Fibroblast of skin of left biceps (primary cell): Measurements from ENCODE around the gene PSMD7.
A peak's percentile ranks its signal among the peaks of the same experiment; 100 is the strongest.

Experiments
- DNase-seq, 2 experiments: peaks; one replicate each; pipeline ENCODE4 v3.0.0-alpha.2; 2013; ENCODE audit warnings: low read depth in 2 of 2

Gene PSMD7

DNA sequence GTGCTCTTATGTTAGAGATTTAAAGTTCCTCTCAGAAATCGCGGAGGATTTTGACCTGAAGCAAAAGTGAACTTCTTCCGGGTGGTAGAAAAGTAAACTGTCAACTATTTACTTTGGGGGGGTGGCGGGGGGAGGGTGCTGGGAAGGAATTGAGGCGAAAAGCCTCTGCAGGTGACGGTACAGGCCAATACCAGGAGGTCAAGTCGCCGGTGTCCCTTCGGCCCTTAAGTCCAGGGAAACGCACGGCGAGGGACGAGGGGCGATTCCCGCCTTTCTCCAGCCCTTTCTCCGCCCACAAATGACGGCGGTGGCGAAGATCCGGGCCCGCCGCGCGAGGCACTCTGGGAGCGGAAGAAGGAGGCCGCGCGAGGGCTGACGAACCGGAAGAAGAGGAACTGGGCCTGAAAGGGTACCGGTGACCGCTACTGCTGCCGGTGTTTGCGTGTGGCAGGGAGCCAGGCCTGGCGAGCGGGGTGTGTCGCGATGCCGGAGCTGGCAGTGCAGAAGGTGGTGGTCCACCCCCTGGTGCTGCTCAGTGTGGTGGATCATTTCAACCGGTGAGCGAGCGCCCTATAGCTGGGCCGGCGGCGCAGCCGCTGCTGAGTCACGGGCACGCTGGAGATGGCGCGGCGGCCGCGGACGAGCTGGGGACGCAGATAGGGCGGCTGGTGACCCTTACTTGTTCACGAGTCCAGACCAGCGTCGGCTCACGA, at the start of gene PSMD7:
Gene PSMD7 (plus strand): TSS at position 383 of the 713 bp plus-strand sequence. CDS start 101 bp downstream, at position 484.
- peak; percentile 65 to 68 for DNase-seq

DNA sequence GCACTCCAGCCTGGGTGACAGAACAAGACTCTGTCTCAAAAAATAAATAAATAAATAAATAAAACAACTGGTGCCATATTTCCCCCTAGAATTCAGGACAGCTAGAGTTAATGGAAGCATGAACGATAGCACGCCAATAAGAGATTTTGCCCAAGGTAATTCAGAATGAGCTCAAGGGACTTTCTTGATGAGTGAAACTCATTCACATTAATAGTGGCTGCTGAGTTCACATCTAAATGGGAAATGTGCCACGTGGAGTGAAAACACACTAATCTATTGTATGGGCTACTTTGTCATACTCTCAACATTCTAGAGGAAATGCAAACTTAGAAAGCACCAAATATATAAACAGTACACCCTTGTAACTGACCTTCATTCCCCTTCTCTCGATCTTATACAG, 47.4 kb upstream of the PSMD7 start:
- DNase-seq = no peak

DNA sequence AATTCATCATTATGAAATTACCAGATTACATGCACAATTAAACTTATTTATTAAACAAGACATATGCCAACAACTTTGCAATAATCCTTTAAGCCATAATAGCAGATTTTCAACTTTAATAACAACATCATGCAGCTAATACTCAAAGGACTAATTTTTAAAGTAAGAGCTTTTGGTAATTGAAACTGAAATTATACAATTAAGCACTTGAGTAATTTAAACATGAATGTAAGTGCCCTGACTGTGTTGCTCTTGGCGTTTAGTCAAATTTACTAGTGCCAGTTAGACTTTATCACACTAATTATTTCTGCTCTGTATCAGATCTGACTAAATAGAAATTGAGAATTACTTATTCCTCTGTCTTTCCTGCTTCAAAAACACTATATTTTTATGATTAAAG, 46.8 kb upstream of the PSMD7 start:
- no peak for DNase-seq

DNA sequence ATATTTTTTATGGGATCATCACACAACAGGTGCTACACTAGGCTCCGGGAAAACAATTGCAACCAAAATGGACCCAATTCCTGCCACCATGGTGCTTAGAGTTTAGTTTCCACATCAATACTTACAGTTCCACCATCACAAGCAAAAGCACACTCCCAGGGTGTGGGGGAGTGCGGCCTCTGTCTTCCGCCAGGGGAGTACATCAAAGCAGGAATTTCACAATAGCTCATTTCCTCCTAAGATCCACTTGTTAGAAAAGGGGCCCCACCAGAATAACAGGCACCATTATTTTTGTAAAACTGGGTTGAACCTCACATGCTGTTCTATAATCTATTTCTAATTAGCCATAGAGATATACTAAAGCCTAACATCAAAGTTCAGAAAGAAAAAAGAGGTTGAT, 44.3 kb upstream of the PSMD7 start:
- no peak for DNase-seq

GRCh38 chr16:74253161-74253938, 43.3 kb upstream of the PSMD7 start:
- no peak for DNase-seq

GRCh38 chr16:74257061-74257460, 39.6 kb upstream of the PSMD7 start:
- no peak for DNase-seq

GRCh38 chr16:74261068-74261467, 35.5 kb upstream of the PSMD7 start:
- no peak for DNase-seq

- DNase-seq = no peak
Observed at GRCh38 chr16:74264811-74265210, 31.8 kb upstream of the PSMD7 start.

- DNase-seq = no peak
Observed at GRCh38 chr16:74268372-74268782, 28.2 kb upstream of the PSMD7 start.

DNA sequence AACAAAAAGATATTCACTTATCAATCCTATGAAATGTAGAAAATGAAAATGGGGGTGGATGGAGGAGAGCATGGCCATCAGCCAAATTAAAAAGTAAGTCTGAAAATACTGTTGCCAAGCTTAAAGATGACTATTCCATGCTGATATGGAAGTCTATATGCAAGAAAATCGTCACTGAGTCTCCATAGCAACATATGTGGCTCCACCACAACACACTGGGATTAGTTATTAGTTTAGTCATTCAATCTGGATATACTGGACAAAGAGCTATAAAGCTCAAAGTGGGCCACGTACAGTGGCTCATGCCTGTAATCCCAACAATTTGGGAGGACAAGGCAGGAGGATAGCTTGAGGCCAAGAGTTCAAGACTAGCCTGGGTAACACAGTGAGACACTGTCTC, 24.7 kb upstream of the PSMD7 start:
- DNase-seq = no peak

GRCh38 chr16:74275031-74275636, 21.5 kb upstream of the PSMD7 start:
- DNase-seq = no peak

- DNase-seq = no peak
Observed at GRCh38 chr16:74275711-74276110, 20.9 kb upstream of the PSMD7 start.

GRCh38 chr16:74277974-74278373, 18.6 kb upstream of the PSMD7 start:
- DNase-seq = no peak

DNA sequence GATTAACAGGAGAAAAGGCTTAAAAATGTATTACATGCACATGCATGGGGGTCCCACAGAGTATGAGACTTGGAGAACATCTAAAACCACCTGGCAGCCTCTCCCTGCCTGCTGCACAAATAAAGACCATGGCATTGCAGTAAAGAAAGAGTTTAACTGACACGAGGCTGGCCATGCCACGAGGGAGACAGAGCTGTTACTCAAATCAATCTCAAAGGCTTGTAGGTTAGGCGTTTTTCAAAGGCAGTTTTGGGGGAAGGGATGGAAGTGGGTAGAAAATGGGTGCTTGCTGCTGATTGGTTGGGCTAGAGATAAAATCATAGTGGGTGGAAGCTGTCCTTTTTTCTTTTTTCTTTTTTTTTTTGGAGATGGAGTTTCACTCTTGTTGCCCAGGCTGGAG, 17.3 kb upstream of the PSMD7 start:
- no peak for DNase-seq

DNA sequence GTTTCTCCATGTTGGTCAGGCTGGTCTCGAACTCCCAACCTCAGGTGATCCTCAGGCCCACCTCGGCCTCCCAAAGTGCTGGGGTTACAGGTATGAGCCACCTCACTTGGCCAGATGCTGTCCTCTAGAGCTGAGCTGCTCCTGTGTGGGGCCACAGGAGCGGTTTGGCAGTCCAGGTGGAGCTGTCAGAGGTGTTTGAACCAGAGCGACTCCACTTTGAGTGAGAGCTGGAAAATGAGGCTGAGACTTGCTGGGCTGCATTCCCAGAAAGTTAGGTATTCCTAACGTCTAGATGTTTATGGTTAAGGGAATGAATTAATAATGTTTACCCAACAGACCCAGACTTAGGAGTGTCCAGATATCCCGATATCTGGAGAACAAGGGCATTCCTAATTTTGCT, 16.8 kb upstream of the PSMD7 start:
- DNase-seq = no peak

DNA sequence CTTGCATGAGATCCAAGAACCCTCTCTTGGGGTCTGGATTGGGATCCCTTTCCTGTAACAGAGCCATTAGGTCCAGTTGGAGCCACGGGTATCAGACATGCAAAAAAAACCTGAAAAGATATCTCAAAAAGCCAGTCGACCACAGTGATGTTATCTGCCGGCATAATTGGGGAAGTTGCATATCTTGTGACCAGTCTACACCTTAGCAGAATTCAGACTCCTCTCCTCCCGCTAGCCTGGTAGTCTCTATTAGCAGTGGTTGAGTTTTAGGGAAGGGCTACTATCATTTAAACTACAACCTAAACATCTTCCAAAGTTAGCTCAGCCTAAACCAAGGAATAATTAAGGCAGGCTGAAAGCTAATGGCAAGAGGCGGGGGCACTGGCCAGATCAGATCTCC, 16.2 kb upstream of the PSMD7 start:
- DNase-seq = no peak

- no peak for DNase-seq
Observed at GRCh38 chr16:74281300-74281699, 15.3 kb upstream of the PSMD7 start.

- DNase-seq = no peak
Observed at GRCh38 chr16:74283716-74284115, 12.9 kb upstream of the PSMD7 start.

DNA sequence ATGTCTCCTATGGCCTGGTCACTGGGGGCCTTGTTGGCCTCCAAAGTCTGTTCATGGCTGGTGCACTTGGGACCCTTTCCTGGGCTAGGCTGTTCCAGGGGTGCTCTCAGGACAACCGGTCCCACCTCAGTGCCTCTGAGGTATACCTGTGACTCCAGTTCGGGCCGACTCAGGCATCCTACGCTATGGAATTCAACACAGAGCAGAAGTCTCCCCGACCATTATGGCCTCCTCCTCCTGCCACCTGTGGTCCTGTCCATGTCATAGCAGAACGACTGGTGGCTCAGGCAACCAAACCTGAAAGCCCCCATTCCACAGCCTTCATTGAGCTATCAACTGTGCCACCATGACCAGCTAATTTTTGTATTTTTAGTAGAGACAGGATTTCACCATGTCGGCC, 8.5 kb upstream of the PSMD7 start:
- no peak for DNase-seq

DNA sequence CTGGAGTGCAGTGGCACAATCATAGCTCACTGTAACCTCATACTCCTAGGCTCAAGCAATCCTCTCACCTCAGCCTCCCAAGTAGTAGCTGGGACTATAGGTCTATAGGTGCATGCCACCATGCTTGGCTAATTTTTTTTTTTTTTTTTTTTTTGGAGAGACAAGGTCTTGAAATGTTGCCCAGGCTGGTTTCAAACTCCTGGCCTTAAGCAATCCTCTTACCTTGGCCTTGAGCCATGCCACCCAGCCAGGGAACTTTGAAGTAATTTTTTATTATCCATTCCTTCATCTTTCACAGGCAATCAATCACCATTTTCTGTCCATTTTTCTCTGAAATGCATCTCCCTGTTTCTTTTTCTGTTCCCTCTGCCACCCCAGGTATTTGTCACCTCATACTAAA, 6.3 kb upstream of the PSMD7 start:
- no peak for DNase-seq

DNA sequence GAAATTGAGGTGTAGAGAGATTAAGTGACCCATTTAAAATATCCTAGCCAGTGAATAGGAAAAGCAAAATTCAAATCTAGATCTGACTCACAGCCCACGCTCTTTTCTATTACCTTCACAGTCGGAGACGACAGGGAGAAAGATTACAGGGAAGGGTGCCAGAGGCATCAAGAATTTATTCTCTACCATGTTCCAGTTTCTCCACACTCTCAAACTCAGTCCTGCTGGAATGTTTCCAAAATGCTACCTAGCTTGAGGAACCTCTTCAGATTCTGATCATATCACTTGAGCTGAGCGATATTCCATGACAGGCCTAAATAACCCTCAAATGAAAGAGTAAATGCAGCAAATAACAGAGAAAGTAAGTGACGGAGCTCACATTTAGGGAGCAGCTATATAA, 5.4 kb upstream of the PSMD7 start:
- DNase-seq = no peak

DNA sequence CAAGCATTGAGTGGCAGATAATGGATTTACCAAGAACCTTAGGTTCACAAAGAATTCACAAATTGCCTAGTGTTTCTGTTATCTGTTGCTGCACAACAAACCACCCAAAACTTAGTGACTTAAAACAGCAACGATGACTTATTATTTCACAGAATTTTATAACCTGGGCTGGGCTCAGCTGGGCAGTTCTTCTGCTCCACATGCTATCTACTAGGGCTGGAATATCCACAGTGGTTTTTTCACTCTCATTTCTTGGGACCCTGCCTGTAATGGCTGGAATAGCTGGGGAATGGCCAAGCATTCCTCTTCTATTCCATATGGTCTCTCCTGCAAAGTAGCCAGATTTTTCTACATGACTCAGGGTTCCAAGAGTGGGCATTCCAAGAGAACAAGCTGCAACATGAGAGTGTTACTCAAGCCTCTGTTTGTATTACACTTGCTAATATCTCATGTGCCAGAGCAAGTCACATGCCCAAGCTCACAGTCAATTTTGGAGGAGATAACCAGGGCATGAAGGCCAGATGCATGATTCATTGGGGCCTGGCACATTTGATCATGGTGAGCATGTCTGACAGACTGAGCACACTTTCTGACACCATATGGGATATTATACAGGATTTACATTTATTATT, 4.9 kb upstream of the PSMD7 start:
- DNase-seq = no peak

- DNase-seq = no peak
Observed at GRCh38 chr16:74296104-74296431, 546 bp upstream of the PSMD7 start.
